OCI-LY1 (cell line): ENCODE measurements around the gene OMD.

ENCODE experiments used
- EZH2 ChIP-seq: fragments of 200-600 bp; sonication (generic), shearing (Covaris generic); IDR thresholded peaks from 2 replicates; pipeline ENCODE4 v1.8.0; 2017; ENCODE audit warnings: borderline replicate concordance, mixed run types, mild to moderate bottlenecking, antibody characterized with exemption, low read length, moderate library complexity, mixed read lengths
- TF ChIP-seq, protein P1 (sequence below): fragments of 200-600 bp; sonication (generic), shearing (Covaris generic); IDR thresholded peaks from 2 replicates; pipeline ENCODE4 v1.5.1; 2017; ENCODE audit warnings: mild to moderate bottlenecking, antibody characterized with exemption, low read length, moderate library complexity, mixed read lengths

DNA sequence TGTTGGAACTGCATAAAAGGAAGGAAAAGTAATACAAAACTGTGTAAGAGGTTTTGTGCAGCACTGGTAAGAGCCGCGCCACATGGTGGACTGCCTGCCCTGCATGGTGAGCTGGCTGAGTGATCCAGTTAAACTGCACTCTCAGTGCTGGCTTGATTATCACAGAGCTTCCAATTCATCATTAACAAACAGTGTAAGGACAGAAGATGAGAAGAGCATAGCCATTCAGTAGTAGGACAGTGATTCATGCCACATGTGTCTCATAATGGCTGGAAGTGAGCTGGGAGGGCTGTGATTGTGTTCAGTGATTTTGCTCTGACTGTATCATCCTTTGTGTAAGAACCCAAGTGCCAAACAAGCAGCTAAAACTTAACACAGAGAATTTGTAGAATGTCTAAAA, 43.9 kb upstream of the OMD start:
- TF ChIP-seq, protein P1, sequence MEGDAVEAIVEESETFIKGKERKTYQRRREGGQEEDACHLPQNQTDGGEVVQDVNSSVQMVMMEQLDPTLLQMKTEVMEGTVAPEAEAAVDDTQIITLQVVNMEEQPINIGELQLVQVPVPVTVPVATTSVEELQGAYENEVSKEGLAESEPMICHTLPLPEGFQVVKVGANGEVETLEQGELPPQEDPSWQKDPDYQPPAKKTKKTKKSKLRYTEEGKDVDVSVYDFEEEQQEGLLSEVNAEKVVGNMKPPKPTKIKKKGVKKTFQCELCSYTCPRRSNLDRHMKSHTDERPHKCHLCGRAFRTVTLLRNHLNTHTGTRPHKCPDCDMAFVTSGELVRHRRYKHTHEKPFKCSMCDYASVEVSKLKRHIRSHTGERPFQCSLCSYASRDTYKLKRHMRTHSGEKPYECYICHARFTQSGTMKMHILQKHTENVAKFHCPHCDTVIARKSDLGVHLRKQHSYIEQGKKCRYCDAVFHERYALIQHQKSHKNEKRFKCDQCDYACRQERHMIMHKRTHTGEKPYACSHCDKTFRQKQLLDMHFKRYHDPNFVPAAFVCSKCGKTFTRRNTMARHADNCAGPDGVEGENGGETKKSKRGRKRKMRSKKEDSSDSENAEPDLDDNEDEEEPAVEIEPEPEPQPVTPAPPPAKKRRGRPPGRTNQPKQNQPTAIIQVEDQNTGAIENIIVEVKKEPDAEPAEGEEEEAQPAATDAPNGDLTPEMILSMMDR = no peak
- TF ChIP-seq EZH2 = no peak
